ENCODE measurements around the gene GCDH. TPM values are rescaled to one million over a fixed set of nuclear protein-coding genes. Genes with fewer than 3 reads are reported as not detected.
"Not testable (repeated sequence)": the region's sequence is repeated elsewhere in the genome, so short reads cannot be mapped to it uniquely, and the experiment has no call there.

The GCDH gene
- total and polyA plus RNA-seq, 2 experiments from 2014 or later, result 20.0 to 30.0 TPM

- TF ChIP-seq EZH2 (IDR thresholded peaks at IDR 0.05; ENCODE audit: insufficient read depth, poor library complexity, severe bottlenecking) (no peak), EZH2phosphoT487 (IDR thresholded peaks at IDR 0.05; ENCODE audit: insufficient read depth, low read depth) (no peak)
- peak; percentile 76 for DNase-seq
- H3K36me3 ChIP-seq (ENCODE audit: low read depth), result no peaks in the 10 kb centered on the region
- H3K27ac ChIP-seq, result no peak overlapping the region
- H3K4me1 ChIP-seq (ENCODE audit: insufficient read depth), result peaks cover 15% of the 10 kb centered on the region; the same call in 1 of the 2 replicates
- in situ Hi-C loops (cut with MboI), result no loop called here
- H3K4me3 ChIP-seq, result no peak overlapping the region
- H2AFZ ChIP-seq, result peak overlapping the region; percentile 66
- WGBS, 2 experiments (ENCODE audit: low coverage in 1 of 2, low lambda C conversion rate in 2 of 2, missing lambda C conversion rate in 2 of 2), result 13 to 14% methylated on average over 22 of the region's 22 CpGs
- no peaks in the 10 kb centered on the region for H3K79me2 ChIP-seq (ENCODE audit: insufficient read depth)
- peak overlapping the region; percentile 15 for H3K4me2 ChIP-seq (ENCODE audit: unreplicated experiment)
- no peaks in the 10 kb centered on the region for H3K9me2 ChIP-seq (ENCODE audit: insufficient read depth)
- no peaks in the 10 kb centered on the region for H3F3A ChIP-seq (ENCODE audit: insufficient read depth)
- no peaks in the 10 kb centered on the region for H3K9me3 ChIP-seq (ENCODE audit: low read depth)
- H4K20me1 ChIP-seq (ENCODE audit: insufficient read depth), result no peaks in the 10 kb centered on the region
- H3K9ac ChIP-seq, result no peak overlapping the region
- no peaks in the 10 kb centered on the region for H3K27me3 ChIP-seq (replicated peaks; ENCODE audit: insufficient read depth)
Measured at GRCh38 chr19:12913011-12913561, 22.1 kb downstream of the GCDH start.

GRCh38 chr19:12913851-12914690, 23.1 kb downstream of the GCDH start:
- Histone ChIP-seq H3K27me3 (replicated peaks; ENCODE audit: insufficient read depth) (no peaks in the 10 kb centered on the region), H3K27ac (no peak overlapping the region), H3F3A (ENCODE audit: insufficient read depth) (no peaks in the 10 kb centered on the region), H3K36me3 (ENCODE audit: low read depth) (no peaks in the 10 kb centered on the region), H3K79me2 (ENCODE audit: insufficient read depth) (no peaks in the 10 kb centered on the region), H3K9me2 (ENCODE audit: insufficient read depth) (no peaks in the 10 kb centered on the region), H4K20me1 (ENCODE audit: insufficient read depth) (no peaks in the 10 kb centered on the region), H3K4me2 (ENCODE audit: unreplicated experiment) (no peak overlapping the region), H3K4me3 (no peak overlapping the region), H2AFZ (peak overlapping the region; percentile 66), H3K9ac (no peak overlapping the region), H3K9me3 (ENCODE audit: low read depth) (no peaks in the 10 kb centered on the region), H3K4me1 (ENCODE audit: insufficient read depth) (peaks cover 15% of the 10 kb centered on the region; the same call in 1 of the 2 replicates)
- WGBS, 2 experiments (ENCODE audit: low coverage in 1 of 2, low lambda C conversion rate in 2 of 2, missing lambda C conversion rate in 2 of 2), result 32 to 39% methylated on average over 12 of the region's 12 CpGs
- in situ Hi-C loops (cut with MboI), result no loop called here
- TF ChIP-seq EZH2 (IDR thresholded peaks at IDR 0.05; ENCODE audit: insufficient read depth, poor library complexity, severe bottlenecking) (no peak), EZH2phosphoT487 (IDR thresholded peaks at IDR 0.05; ENCODE audit: insufficient read depth, low read depth) (no peak)
- peak; percentile 69 for DNase-seq

GRCh38 chr19:12915860-12916259, 24.9 kb downstream of the GCDH start:
- H3K9me2 ChIP-seq (ENCODE audit: insufficient read depth); H3K4me2 ChIP-seq (ENCODE audit: unreplicated experiment); H4K20me1 ChIP-seq (ENCODE audit: insufficient read depth); DNase-seq; H3K36me3 ChIP-seq (ENCODE audit: low read depth); H3K4me3 ChIP-seq; H3K27ac ChIP-seq; H3K9me3 ChIP-seq (ENCODE audit: low read depth); H3K27me3 ChIP-seq (replicated peaks; ENCODE audit: insufficient read depth); H3K9ac ChIP-seq; H2AFZ ChIP-seq; H3K79me2 ChIP-seq (ENCODE audit: insufficient read depth); in situ Hi-C loops (cut with MboI): not testable (repeated sequence)
- Histone ChIP-seq H3K4me1 (ENCODE audit: insufficient read depth) (peaks cover 15% of the 10 kb centered on the region; the same call in 1 of the 2 replicates), H3F3A (ENCODE audit: insufficient read depth) (peaks cover 13% of the 10 kb centered on the region; the same call in 1 of the 2 replicates)
- WGBS, 2 experiments (ENCODE audit: low coverage in 1 of 2, low lambda C conversion rate in 2 of 2, missing lambda C conversion rate in 2 of 2), result 76 to 87% methylated on average over 4 of the region's 4 CpGs

- Histone ChIP-seq H3K9me2 (ENCODE audit: insufficient read depth) (no peaks in the 10 kb centered on the region), H3K36me3 (ENCODE audit: low read depth) (no peaks in the 10 kb centered on the region), H3K4me2 (ENCODE audit: unreplicated experiment) (no peak overlapping the region), H2AFZ (no peak overlapping the region), H3K27ac (no peak overlapping the region), H4K20me1 (ENCODE audit: insufficient read depth) (no peaks in the 10 kb centered on the region), H3K79me2 (ENCODE audit: insufficient read depth) (no peaks in the 10 kb centered on the region), H3K27me3 (replicated peaks; ENCODE audit: insufficient read depth) (no peaks in the 10 kb centered on the region), H3K9me3 (ENCODE audit: low read depth) (no peaks in the 10 kb centered on the region), H3K9ac (no peak overlapping the region), H3K4me1 (ENCODE audit: insufficient read depth) (peaks cover 8% of the 10 kb centered on the region; the same call in 1 of the 2 replicates), H3F3A (ENCODE audit: insufficient read depth) (peaks cover 16% of the 10 kb centered on the region; the same call in 1 of the 2 replicates), H3K4me3 (no peak overlapping the region)
- no peak for TF ChIP-seq EZH2 (IDR thresholded peaks at IDR 0.05; ENCODE audit: insufficient read depth, poor library complexity, severe bottlenecking)
- TF ChIP-seq EZH2phosphoT487 (IDR thresholded peaks at IDR 0.05; ENCODE audit: insufficient read depth, low read depth), result no peak
- DNase-seq, result no peak
- in situ Hi-C loops (cut with MboI), result no loop called here
- 92% methylated on average over 14 of the region's 14 CpGs for WGBS, 2 experiments (ENCODE audit: low coverage in 1 of 2, low lambda C conversion rate in 2 of 2, missing lambda C conversion rate in 2 of 2)
Measured at GRCh38 chr19:12918253-12918652, 27.3 kb downstream of the GCDH start.

All from GM23248 (cell line).